Neural progenitor cell (in vitro differentiated cells): Measurements from ENCODE around the gene MTA2. TPM values are rescaled to one million over a fixed set of nuclear protein-coding genes. Genes with fewer than 3 reads are reported as not detected.
A peak's percentile ranks its signal among the peaks of the same experiment; 100 is the strongest.
"Not testable (repeated sequence)": the region's sequence is repeated elsewhere in the genome, so short reads cannot be mapped to it uniquely, and the experiment has no call there.

Experiments
- DNase-seq: peaks from one replicate; pipeline ENCODE4 v3.0.0-alpha.2; 2016; ENCODE audit warnings: low spot score
- H2AFZ ChIP-seq: fragments of 200-600 bp; sonication (generic); replicated peaks from 2 replicates; pipeline ENCODE4 v1.6.1; 2016; ENCODE audit warnings: antibody characterized with exemption
- H3F3A ChIP-seq: fragments of 200-600 bp; sonication (generic); 2 replicates; pipeline ENCODE4 v1.6.1; 2016; ENCODE audit warnings: antibody characterized with exemption, low read depth
- H3K27ac ChIP-seq: fragments of 200-600 bp; sonication (generic); 2 replicates; pipeline ENCODE4 v1.5.1; 2016; ENCODE audit warnings: mild to moderate bottlenecking
- H3K27me3 ChIP-seq: fragments of 200-600 bp; sonication (generic); 2 replicates; pipeline ENCODE4 v1.6.1; 2016; ENCODE audit warnings: mild to moderate bottlenecking, moderate library complexity
- H3K36me3 ChIP-seq: fragments of 200-600 bp; sonication (generic); 2 replicates; pipeline ENCODE4 v1.5.1; 2016
- H3K4me1 ChIP-seq: fragments of 200-600 bp; sonication (generic); 2 replicates; pipeline ENCODE4 v1.6.1; 2016; ENCODE audit warnings: mixed run types
- H3K4me2 ChIP-seq: fragments of 200-600 bp; sonication (generic); 2 replicates; pipeline ENCODE4 v1.6.1; 2016
- H3K4me3 ChIP-seq: fragments of 200-600 bp; sonication (generic); 2 replicates; pipeline ENCODE4 v1.5.1; 2016
- H3K79me2 ChIP-seq: fragments of 200-600 bp; sonication (generic); 2 replicates; pipeline ENCODE4 v1.6.1; 2016; ENCODE audit warnings: low read depth
- H3K9ac ChIP-seq: fragments of 200-600 bp; sonication (generic); 2 replicates; pipeline ENCODE4 v1.6.1; 2016
- H3K9me3 ChIP-seq: fragments of 200-600 bp; sonication (generic); 2 replicates; pipeline ENCODE4 v1.5.1; 2016; ENCODE audit warnings: low read depth
- H4K20me1 ChIP-seq: fragments of 200-600 bp; sonication (generic); 2 replicates; pipeline ENCODE4 v1.6.1; 2016; ENCODE audit warnings: low read depth
- H3K27ac Mint-ChIP-seq: 3 replicates; pipeline ENCODE4 v1.8.0; 2021; ENCODE audit warnings: mixed read lengths
- H3K27me3 Mint-ChIP-seq: 2 replicates; pipeline ENCODE4 v1.8.0; 2022; ENCODE audit warnings: low read depth, mild to moderate bottlenecking, inconsistent platforms, moderate library complexity, mixed read lengths; ENCODE audit not compliant: insufficient read depth
- H3K36me3 Mint-ChIP-seq: 3 replicates; pipeline ENCODE4 v1.8.0; 2021; ENCODE audit warnings: mixed read lengths
- H3K4me1 Mint-ChIP-seq: 3 replicates; pipeline ENCODE4 v1.8.0; 2021; ENCODE audit warnings: mixed read lengths
- H3K4me3 Mint-ChIP-seq: 3 replicates; pipeline ENCODE4 v1.8.0; 2021; ENCODE audit warnings: mild to moderate bottlenecking, moderate library complexity, mixed read lengths
- H3K9me3 Mint-ChIP-seq: 3 replicates; pipeline ENCODE4 v1.8.0; 2020; ENCODE audit warnings: mixed read lengths
- CTCF ChIP-seq: fragments of 200-600 bp; sonication (generic); IDR thresholded peaks from 2 replicates; pipeline ENCODE4 v1.5.1; 2017; ENCODE audit warnings: antibody characterized with exemption, mild to moderate bottlenecking
- EZH2 ChIP-seq: fragments of 200-600 bp; sonication (generic); IDR thresholded peaks from 2 replicates; pipeline ENCODE4 v1.6.1; 2017; ENCODE audit warnings: antibody characterized with exemption, mild to moderate bottlenecking, moderate library complexity
- EZH2phosphoT487 ChIP-seq: fragments of 200-600 bp; sonication (generic); IDR thresholded peaks from 2 replicates; pipeline ENCODE4 v1.6.1; 2017; ENCODE audit warnings: antibody characterized with exemption
- total RNA-seq: library from RNA; depleted of rRNA; stranded (reverse); fragments of >200 nt; gene quantifications from 2 replicates; pipeline ENCODE4 v1.2.3, GENCODE V29; 2015; ENCODE audit warnings: low replicate concordance

Gene MTA2
- total RNA-seq, 1 donor from 2014 or later, result 108 TPM

DNA sequence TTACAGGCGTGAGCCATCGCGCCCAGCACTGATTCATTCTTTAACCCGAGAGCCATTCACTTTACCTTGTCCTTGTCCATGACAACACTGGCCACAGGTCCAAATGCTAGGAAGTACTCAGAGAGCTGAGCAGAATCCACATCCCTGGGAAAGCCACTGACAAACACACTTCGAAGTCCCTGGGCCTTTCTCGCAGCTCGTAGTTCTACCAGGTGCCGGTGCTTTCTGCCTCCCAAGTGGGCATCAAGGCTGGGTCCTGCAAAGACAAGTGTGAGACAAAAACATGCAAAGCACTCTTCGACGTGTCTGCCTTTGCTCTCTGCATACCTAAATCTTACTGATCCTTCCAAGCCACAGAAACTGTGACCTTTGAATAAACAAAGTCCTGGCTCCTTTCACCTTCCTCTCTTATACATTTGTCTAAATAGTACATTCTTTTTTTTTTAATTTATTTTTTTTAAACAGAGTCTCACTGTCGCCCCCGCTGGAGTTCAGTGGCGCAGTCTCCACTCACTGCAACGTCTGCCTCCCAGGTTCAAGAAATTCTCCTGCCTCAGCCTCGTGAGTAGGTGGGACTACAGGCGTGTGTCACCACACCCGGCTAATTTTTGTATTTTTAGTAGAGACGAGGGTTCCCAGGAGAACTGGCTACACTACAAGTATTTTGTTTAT, 12.6 kb downstream of the MTA2 start:
- Histone ChIP-seq H3K4me1 (peaks cover 6% of the 10 kb centered on the region), H3K9ac (no peak overlapping the region), H3K36me3 (no peaks in the 10 kb centered on the region), H4K20me1 (peaks cover 5% of the 10 kb centered on the region), H3K27me3 (no peaks in the 10 kb centered on the region), H3F3A (peaks cover 45% of the 10 kb centered on the region), H3K27ac (no peak overlapping the region), H3K4me3 (no peak overlapping the region), H3K9me3 (no peaks in the 10 kb centered on the region), H2AFZ (no peak overlapping the region), H3K4me2 (no peak overlapping the region), H3K79me2 (peaks cover 20% of the 10 kb centered on the region)
- Mint-ChIP-seq H3K27me3 (no peaks in the 10 kb centered on the region), H3K36me3 (peaks cover 12% of the 10 kb centered on the region), H3K9me3 (no peaks in the 10 kb centered on the region), H3K4me1 (peaks cover 24% of the 10 kb centered on the region), H3K4me3 (peak overlapping the region; percentile 92), H3K27ac (no peak overlapping the region)
- no peak for DNase-seq
- TF ChIP-seq CTCF (peak; percentile 42), EZH2phosphoT487 (no peak), EZH2 (no peak)

GRCh38 chr11:62585356-62585755, 16.3 kb downstream of the MTA2 start:
- Histone ChIP-seq H3F3A (peaks cover 15% of the 10 kb centered on the region), H3K79me2 (peaks cover 24% of the 10 kb centered on the region)
- peaks cover 19% of the 10 kb centered on the region for H3K36me3 Mint-ChIP-seq
- H3K9me3 Mint-ChIP-seq, H3K4me3 ChIP-seq, H3K27ac ChIP-seq, H3K9me3 ChIP-seq, H3K27ac Mint-ChIP-seq, H3K4me3 Mint-ChIP-seq, H3K36me3 ChIP-seq, H4K20me1 ChIP-seq, H3K27me3 Mint-ChIP-seq, H3K27me3 ChIP-seq, H3K4me1 ChIP-seq, H3K9ac ChIP-seq, DNase-seq, H3K4me2 ChIP-seq, H3K4me1 Mint-ChIP-seq, H2AFZ ChIP-seq: not testable (repeated sequence)

DNA sequence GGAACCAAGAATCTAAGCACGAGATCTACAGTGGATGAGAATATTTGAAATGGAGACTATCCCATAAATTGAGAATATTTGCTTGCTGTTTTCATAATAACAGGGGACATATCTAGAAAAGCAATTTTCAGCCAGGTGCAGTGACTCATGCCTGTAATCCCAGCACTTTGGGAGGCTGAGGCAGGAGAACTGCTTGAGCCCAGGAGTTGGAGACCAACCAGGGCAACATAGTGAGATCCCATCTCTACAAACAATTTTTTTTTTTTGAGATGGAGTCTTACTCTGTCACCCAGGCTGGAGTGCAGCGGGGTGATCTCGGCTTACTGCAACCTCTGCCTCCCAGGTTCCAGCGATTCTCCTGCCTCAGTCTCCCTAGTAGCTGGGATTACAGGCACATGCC, 19.9 kb downstream of the MTA2 start:
- not testable (repeated sequence) for H3K4me3 ChIP-seq, H3K4me3 Mint-ChIP-seq, H3F3A ChIP-seq, H3K4me1 ChIP-seq, H3K9ac ChIP-seq, H3K27me3 Mint-ChIP-seq, H3K27me3 ChIP-seq, H3K4me1 Mint-ChIP-seq, DNase-seq, H3K9me3 Mint-ChIP-seq, H2AFZ ChIP-seq, H3K9me3 ChIP-seq, H4K20me1 ChIP-seq, H3K27ac Mint-ChIP-seq, H3K36me3 ChIP-seq, H3K4me2 ChIP-seq, H3K27ac ChIP-seq
- peaks cover 17% of the 10 kb centered on the region for H3K79me2 ChIP-seq
- peaks cover 19% of the 10 kb centered on the region for H3K36me3 Mint-ChIP-seq

DNA sequence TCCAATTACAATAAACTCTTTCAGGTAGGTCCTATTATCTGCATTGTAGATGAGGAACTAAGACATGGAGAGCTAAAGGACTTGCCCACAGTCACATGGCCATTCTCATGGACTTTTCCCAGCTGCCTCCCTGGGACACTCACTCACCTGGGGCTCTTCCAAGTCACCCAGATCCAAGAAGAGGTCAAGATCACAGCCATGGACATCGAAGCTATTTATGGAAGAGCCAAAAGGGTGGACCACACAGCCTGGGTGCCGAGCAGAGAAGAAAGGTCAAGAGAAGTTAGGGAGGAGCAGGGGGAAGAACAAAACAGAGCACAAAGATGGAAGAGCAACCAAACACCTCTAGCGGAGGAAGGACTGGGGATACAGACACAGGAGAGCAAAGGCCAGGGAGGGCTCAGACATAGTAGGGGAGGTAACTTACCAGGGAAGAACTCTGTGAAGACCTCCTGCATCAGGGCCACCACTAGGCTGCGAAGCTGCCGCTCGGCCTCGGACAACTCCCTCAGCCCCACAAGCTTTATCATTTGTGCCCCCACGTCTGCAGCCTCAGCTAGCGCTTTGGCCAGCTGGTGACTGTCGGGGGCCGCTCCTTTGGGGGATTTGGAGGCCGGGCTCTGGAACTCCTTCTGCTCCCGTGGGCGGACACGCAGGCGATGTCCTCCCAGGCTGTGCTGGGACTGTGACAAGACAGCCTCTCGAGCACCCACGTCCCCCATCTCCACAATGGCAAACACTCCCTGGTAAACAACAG, 20.5 kb downstream of the MTA2 start:
- Mint-ChIP-seq H3K36me3 (peaks cover 17% of the 10 kb centered on the region), H3K27me3 (no peaks in the 10 kb centered on the region), H3K9me3 (no peaks in the 10 kb centered on the region), H3K4me3 (no peak overlapping the region), H3K27ac (no peak overlapping the region), H3K4me1 (no peaks in the 10 kb centered on the region)
- TF ChIP-seq EZH2phosphoT487 (no peak), CTCF (no peak), EZH2 (no peak)
- Histone ChIP-seq H3K79me2 (peaks cover 14% of the 10 kb centered on the region), H4K20me1 (no peaks in the 10 kb centered on the region), H3K4me3 (no peak overlapping the region), H3K9me3 (no peaks in the 10 kb centered on the region), H3K36me3 (no peaks in the 10 kb centered on the region), H3K9ac (no peak overlapping the region), H3K4me2 (no peak overlapping the region), H3F3A (no peaks in the 10 kb centered on the region), H2AFZ (no peak overlapping the region), H3K4me1 (no peaks in the 10 kb centered on the region), H3K27ac (no peak overlapping the region), H3K27me3 (no peaks in the 10 kb centered on the region)
- DNase-seq, result no peak
